Measurements from ENCODE around the gene GPR65. TPM values are rescaled to one million over a fixed set of nuclear protein-coding genes. Genes with fewer than 3 reads are reported as not detected.

GPR65 gene
- total RNA-seq, 4 donors from 2014 or later = 1.1 to 2.1 (median 1.3) TPM

DNA sequence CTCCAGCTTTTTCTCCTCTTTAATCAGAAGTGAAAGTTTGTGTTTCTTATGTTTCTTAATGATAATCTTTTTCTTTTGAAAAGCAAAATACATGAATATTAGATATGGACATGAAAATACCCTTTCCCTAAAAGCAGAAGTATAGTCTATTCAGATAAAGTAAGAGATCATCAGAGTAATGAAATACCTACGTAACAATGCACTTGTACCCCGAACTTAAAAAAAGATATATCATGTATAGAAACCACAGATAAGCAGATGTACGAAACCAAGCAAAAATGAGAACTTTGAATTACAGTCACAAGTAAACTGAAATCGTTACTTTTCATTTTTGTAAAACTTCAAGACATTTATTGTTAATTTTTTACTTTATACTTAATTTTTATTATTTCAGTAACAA, 1.5 kb upstream of the GPR65 start:
- TF ChIP-seq POLR2A (IDR thresholded peaks at IDR 0.05) (no peak), CTCF (IDR thresholded peaks at IDR 0.05) (no peak), EP300 (IDR thresholded peaks at IDR 0.05) (no peak)
- DNase-seq (ENCODE audit: low spot score in 2 of 2) = no peak
- WGBS, 2 donors = 81 to 88% methylated on average over 4 of the region's 4 CpGs
- Histone ChIP-seq H3K27ac (no peak overlapping the region), H3K4me1 (no peaks in the 10 kb centered on the region), H3K27me3 (no peaks in the 10 kb centered on the region), H3K9me3 (no peaks in the 10 kb centered on the region), H3K36me3 (no peaks in the 10 kb centered on the region), H3K4me3 (no peak overlapping the region)

- no peaks in the 10 kb centered on the region for H3K36me3 ChIP-seq
- WGBS, 2 donors = 62 to 63% methylated on average over 3 of the region's 3 CpGs
- H3K4me3 ChIP-seq = no peak overlapping the region
- no peaks in the 10 kb centered on the region for H3K4me1 ChIP-seq
- no peak overlapping the region for H3K27ac ChIP-seq
- no peaks in the 10 kb centered on the region for H3K9me3 ChIP-seq
- DNase-seq (ENCODE audit: low spot score in 2 of 2) = no peak
- no peaks in the 10 kb centered on the region for H3K27me3 ChIP-seq
- TF ChIP-seq EP300 (IDR thresholded peaks at IDR 0.05) (no peak), POLR2A (IDR thresholded peaks at IDR 0.05) (no peak), CTCF (IDR thresholded peaks at IDR 0.05) (no peak)
Observed at GRCh38 chr14:88004506-88005036, 364 bp upstream of the GPR65 start.

DNA sequence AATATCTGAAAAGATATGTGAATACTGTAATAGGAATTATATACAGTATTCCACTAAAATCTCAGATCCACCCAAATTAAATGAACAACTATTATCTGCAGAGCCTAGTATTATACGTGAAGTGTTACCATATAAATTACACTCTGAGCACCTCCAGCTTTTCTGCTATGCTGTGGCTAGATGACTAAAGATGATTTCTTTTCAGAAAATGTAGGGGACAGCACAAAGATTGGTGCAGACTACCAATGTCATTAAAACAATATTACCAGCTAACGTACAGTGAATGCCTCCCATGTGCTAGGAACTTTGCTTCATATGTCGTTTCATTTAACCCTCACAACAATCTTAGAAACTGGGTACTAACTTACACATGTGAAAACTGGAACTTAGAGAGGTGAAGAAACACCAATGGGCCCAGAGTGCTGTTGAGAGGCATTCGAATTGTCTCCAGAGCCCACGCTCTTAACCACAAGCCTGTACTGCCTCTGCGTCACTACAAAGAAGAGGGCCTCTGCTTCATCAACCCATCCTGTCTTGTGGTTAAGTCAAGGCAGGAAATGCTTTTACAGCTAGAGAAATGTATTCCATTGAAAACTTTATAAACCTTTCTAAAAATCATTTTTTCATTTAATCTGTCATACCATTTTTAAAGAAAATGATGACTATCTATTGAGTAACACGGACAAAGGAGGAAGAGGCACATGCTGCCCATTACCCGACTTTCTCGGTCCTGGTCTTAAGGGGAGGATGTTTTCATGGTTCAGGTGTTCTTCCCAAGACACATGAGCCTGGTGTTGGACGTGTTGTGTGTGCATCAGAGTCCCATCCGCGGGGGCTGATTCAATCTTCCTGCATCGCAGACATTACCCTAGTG, 1.3 kb downstream of the GPR65 start:
- 79 to 82% methylated on average over 13 of the region's 13 CpGs for WGBS, 2 donors
- H3K36me3 ChIP-seq = no peaks in the 10 kb centered on the region
- no peak for DNase-seq (ENCODE audit: low spot score in 2 of 2)
- H3K9me3 ChIP-seq = no peaks in the 10 kb centered on the region
- peak overlapping the region in 2 of 4 donors; percentile 4 to 13 for H3K4me3 ChIP-seq
- TF ChIP-seq POLR2A (IDR thresholded peaks at IDR 0.05) (no peak), EP300 (IDR thresholded peaks at IDR 0.05) (peak in 1 of 2 donors; percentile 46)
- H3K27ac ChIP-seq = peak overlapping the region in 3 of 4 donors; percentile 19 to 67 (median 39)
- no peaks in the 10 kb centered on the region for H3K27me3 ChIP-seq
- H3K4me1 ChIP-seq = no peaks in the 10 kb centered on the region

GRCh38 chr14:88007608-88008007, 2.7 kb downstream of the GPR65 start:
- DNase-seq (ENCODE audit: low spot score in 2 of 2) = no peak
- Histone ChIP-seq H3K27ac (no peak overlapping the region), H3K27me3 (no peaks in the 10 kb centered on the region), H3K9me3 (no peaks in the 10 kb centered on the region), H3K4me3 (no peak overlapping the region), H3K36me3 (no peaks in the 10 kb centered on the region), H3K4me1 (no peaks in the 10 kb centered on the region)
- WGBS, 2 donors = 26 to 29% methylated on average over 1 of the region's 1 CpG
- TF ChIP-seq POLR2A (IDR thresholded peaks at IDR 0.05) (no peak), CTCF (IDR thresholded peaks at IDR 0.05) (no peak), EP300 (IDR thresholded peaks at IDR 0.05) (no peak)

DNA sequence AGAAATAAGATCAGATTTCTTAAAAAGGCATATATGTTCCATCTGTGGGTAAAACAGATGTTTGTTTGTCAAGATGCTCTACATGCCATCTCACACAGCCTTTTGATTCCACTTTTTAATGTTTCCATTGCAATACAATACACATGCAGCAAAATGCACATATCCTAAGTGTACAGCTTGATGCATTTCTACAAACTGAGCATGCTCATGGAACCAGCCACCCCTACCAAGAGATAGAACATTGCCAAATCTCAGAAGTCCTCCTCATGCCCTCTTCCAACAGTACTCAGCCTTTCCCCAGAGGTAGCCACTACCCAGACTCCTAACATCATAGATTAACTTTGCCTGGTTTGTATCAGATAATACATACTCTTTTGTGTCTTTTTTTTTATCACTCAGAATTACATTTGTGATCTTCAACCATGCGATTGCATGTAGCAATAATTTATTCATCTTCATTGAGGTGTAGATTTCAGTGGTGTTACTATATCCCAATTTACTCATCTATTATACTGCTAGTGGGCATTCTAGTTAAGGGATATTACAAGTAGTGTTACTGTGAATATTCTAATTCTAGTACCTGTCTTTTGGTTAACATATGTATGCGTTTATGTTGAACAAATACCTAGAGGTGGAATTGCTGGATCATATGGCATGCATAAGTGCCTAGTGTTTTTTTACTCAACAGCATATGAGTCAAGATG, 3.3 kb downstream of the GPR65 start:
- no peak overlapping the region for H3K27ac ChIP-seq
- no peak overlapping the region for H3K4me3 ChIP-seq
- no peaks in the 10 kb centered on the region for H3K27me3 ChIP-seq
- H3K4me1 ChIP-seq = no peaks in the 10 kb centered on the region
- TF ChIP-seq EP300 (IDR thresholded peaks at IDR 0.05) = no peak
- TF ChIP-seq POLR2A (IDR thresholded peaks at IDR 0.05) = no peak
- TF ChIP-seq CTCF (IDR thresholded peaks at IDR 0.05) = no peak
- no peak for DNase-seq (ENCODE audit: low spot score in 2 of 2)
- WGBS, 2 donors = 89 to 94% methylated on average over 2 of the region's 2 CpGs
- no peaks in the 10 kb centered on the region for H3K9me3 ChIP-seq
- no peaks in the 10 kb centered on the region for H3K36me3 ChIP-seq

Measured in tibial nerve (tissue), 4 donors.